GM12892 (cell line): ENCODE data around the gene TCTA.

Experiments used
- DNase-seq: peaks from one replicate; pipeline ENCODE4 v3.0.0; 2011; ENCODE audit not compliant: insufficient read length
- FAIRE-seq: peaks from 2 replicates; lab custom pipeline; 2011; peaks lifted over from hg19 to GRCh38; lab: Jason Lieb, UNC
- POLR2A ChIP-seq: IDR thresholded peaks from 2 replicates; pipeline ENCODE4 v1.6.1; 2011; ENCODE audit warnings: low read depth, low read length, control low read depth
- POLR2AphosphoS5 ChIP-seq: IDR thresholded peaks from 2 replicates; pipeline ENCODE4 v1.6.1; 2011; ENCODE audit warnings: low read depth, low read length, control low read depth
- TAF1 ChIP-seq: IDR thresholded peaks from 2 replicates; pipeline ENCODE4 v1.6.1; 2011; ENCODE audit warnings: low read depth, mild to moderate bottlenecking, control low read depth, low read length, borderline replicate concordance

TCTA gene

DNA sequence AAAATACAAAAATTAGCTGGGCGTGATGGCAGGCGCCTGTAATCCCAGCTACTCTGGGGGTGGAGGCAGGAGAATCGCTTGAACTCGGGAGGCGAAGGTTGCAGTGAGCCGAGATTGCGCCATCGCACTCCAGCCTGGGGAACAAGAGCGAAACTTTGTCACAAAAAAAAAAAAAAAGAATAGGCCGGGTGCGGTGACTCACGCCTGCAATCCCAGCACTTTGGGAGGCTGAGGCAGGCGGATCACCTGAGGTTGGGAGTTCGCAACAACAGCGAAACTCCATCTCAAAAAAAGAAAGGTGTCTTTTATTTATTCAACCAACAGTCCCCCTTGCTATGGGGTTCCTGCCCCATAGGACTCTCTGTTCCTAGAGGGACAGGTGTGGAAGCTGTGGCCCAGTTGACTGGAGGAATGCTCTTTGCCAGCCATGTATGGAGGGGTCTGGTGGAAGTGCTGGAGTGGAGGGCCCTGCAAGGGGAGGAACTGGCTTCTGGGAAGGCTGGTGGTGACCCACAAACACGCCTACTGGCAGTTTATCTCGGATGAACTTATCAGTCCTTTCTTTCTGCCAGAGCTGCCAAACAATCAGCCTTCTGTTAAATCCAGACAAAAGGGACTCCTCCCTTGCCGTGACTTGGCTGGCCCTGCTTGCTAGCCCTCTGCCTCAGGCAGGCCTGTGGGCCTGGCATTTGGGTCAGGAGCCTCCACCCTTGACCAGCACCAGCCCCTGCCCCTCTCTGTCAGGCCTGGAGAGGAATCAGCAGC is 53.2 kb downstream of the TCTA start:
- FAIRE-seq (no peak), DNase-seq (no peak)
- TF ChIP-seq POLR2AphosphoS5 (no peak), TAF1 (no peak), POLR2A (no peak)
